Suppressor macrophage treated with lipopolysaccharide for 4 hours (primary cell): ENCODE measurements around the gene KEAP1.

Experiments
- DNase-seq: peaks from one replicate; pipeline ENCODE4 v3.0.0-alpha.2; 2020

The KEAP1 gene

DNA sequence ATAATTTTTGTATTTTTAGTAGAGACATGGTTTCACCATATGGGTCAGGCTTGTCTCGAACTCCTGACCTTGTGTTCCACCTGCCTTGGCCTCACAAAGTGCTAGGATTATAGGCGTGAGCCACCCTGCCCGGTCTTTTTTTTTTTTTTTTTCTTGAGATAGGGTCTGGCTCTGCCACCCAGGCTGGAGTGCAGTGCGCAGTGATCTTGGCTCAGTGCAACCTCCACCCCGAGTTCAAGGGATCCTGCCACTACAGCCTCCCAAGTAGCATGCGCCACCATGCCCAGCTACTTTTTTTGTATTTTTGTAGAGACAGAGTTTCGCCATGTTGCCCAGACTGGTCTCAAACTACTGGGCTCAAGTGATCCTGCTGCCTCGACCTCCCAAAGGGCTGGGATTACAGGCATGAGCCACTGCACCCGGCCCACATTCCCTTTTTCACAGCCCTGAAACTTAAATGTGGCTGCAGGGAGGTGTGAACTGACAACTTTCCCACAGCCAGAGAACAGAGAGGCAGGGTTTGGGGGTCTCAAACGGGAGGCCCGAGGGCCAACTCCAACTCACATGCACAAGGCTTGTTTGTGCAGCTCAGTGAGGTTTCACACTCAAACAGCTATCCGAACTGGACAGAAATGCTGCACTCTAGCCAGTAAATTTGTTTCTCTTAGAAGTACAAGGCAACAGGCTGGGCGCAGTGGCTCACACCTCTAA is 18.5 kb upstream of the KEAP1 start:
- DNase-seq, result no peak

GRCh38 chr19:10520652-10521318 is 17.6 kb upstream of the KEAP1 start:
- no peak for DNase-seq

GRCh38 chr19:10519421-10519820 is 16.3 kb upstream of the KEAP1 start:
- no peak for DNase-seq

GRCh38 chr19:10518444-10519361 is 15.5 kb upstream of the KEAP1 start:
- DNase-seq, result no peak

GRCh38 chr19:10517760-10518443 is 14.7 kb upstream of the KEAP1 start:
- no peak for DNase-seq

- no peak for DNase-seq
Observed at GRCh38 chr19:10517361-10517759, 14.2 kb upstream of the KEAP1 start, which contains the start of gene S1PR5. Gene S1PR5, minus strand, starts transcription at chr19:10517447. Its CDS starts 2,436 bp downstream, at chr19:10515011.

DNA sequence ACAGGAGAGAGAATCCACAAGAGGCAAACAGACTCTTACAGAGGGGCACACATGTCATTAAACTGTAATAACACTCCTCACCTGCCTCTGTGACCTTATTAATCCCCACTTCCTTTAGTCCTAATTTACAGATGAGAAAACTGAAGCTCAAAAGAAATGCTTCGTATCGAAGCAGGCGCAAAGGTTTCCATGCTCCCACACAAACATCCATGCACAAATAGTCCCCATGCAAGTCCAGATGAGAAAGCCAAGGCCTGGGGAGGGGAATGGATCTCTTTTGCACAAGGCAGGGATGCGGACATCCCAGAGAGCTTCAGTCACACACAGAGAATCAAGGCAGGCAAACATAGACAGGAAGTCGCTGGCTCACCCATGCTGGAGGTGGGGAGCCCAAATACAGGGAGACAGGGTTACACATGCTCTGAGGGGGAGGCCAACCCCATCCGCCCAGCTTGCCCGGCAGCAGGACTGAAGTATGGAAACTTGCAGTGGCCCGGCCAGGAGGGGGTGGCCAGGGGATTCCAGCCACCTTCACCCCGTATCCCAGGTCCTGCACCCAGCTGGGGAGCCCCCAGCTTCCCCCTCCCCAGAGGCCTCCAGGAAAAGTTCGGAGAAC is 13.6 kb upstream of the KEAP1 start:
- DNase-seq, result no peak

- DNase-seq, result no peak
Observed at GRCh38 chr19:10516064-10516385, 12.9 kb upstream of the KEAP1 start.

- no peak for DNase-seq
Observed at GRCh38 chr19:10514211-10515145, 11.3 kb upstream of the KEAP1 start.

DNA sequence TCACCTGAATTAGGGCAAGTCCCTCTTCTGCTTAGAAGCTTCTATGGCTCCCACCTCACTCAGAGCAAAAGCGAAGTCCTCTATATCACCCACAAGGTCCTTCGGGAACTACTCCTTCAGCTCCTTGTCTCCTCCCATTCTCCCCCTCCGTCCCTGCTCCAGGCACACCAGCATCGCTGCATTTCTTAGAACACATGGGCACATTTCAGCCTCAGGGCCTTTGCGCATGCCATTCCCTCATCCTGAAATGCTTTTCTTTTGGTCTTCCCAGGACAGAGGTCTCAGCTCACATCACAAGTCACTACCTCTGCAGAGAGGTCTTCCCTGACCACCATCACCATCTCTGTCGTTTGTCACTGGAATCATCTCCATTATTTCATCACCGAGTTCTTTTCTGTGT is 10.1 kb upstream of the KEAP1 start:
- no peak for DNase-seq

DNA sequence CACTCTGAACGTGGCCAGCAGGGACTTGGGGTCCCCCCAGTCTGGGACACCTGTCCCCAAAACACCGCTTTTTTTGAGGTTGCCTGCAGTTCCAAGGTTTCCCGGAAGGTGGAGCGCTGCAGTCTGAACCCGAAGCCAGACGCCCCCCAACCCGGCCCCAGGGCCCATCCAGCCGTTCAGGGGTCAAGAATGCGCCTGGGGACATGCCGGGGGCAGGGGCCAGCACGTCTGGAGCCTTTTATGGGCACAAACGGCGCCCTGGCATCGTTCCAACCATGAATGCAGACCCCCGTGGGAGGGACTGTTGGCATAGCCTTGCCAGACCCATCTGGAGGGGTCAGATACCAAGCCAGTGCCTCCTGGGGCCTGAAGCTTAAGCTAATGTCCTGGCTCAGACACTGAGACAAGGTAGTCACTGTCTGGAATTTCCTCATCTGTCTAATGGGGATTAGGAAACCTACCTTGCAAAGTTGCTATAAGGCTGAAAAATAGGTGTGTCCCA is 7.2 kb upstream of the KEAP1 start:
- DNase-seq, result no peak

- DNase-seq, result no peak
Observed at GRCh38 chr19:10508707-10509106, 5.6 kb upstream of the KEAP1 start.

GRCh38 chr19:10508036-10508435 is 4.9 kb upstream of the KEAP1 start:
- no peak for DNase-seq

GRCh38 chr19:10505583-10506229 is 2.5 kb upstream of the KEAP1 start:
- peak; percentile 83 for DNase-seq

- peak; percentile 95 for DNase-seq
Observed at GRCh38 chr19:10502524-10503001, 593 bp downstream of the KEAP1 start.

- DNase-seq, result peak; percentile 69
Observed at GRCh38 chr19:10501971-10502523, 1.1 kb downstream of the KEAP1 start.

- no peak for DNase-seq
Observed at GRCh38 chr19:10500247-10500592, 2.9 kb downstream of the KEAP1 start.

GRCh38 chr19:10499550-10500246 is 3.5 kb downstream of the KEAP1 start:
- no peak for DNase-seq

- DNase-seq, result no peak
Observed at GRCh38 chr19:10497371-10497770, 5.8 kb downstream of the KEAP1 start.
